K562 (cell line): ENCODE data around the gene SLC25A26.

ENCODE experiments used
- FOS ChIP-seq: IDR thresholded peaks from 3 replicates; pipeline ENCODE4 v1.6.1; 2011; ENCODE audit not compliant: insufficient read length; ENCODE audit errors: extremely low read depth
- KLF1 ChIP-seq: fragments of 450-650 bp; IDR thresholded peaks from 2 replicates; pipeline ENCODE4 v1.6.1; 2016; ENCODE audit warnings: missing genetic modification characterization, missing compliant biosample characterization

GRCh38 chr3:66344391-66344811 is 123.6 kb downstream of the SLC25A26 start:
- TF ChIP-seq FOS (no peak), KLF1 (tag) (no peak)
